ENCODE data around the gene ASIC2. TPM values are rescaled to one million over a fixed set of nuclear protein-coding genes. Genes with fewer than 3 reads are reported as not detected.

Gene ASIC2
- total and polyA plus RNA-seq, 2 donors (not counting 3 experiments of a cell fraction or from before 2014, with no cell fraction given) = not detected

GRCh38 chr17:33269337-33270060 lies 23.6 kb downstream of the ASIC2 start:
- DNase-seq (ENCODE audit: low read depth, low spot score) = no peak
- Histone ChIP-seq H4K20me1 (replicated peaks; ENCODE audit: control insufficient read depth, extremely low read depth, insufficient read depth, low read length) (no peaks in the 10 kb centered on the region), H3K9me3 (replicated peaks; ENCODE audit: control insufficient read depth, insufficient read depth, low read length) (no peaks in the 10 kb centered on the region), H3K4me3 (replicated peaks in 1 of 3; ENCODE audit: insufficient read depth in 1 of 3, low read depth in 1 of 3, low read length in 3 of 3) (no peak overlapping the region), H3K27ac (ENCODE audit: insufficient read depth, low read depth, low read length) (no peak overlapping the region), H3K9ac (replicated peaks; ENCODE audit: extremely low read depth, insufficient read depth, low read length) (no peak overlapping the region), H3K36me3 (ENCODE audit: control insufficient read depth in 2 of 2, extremely low read depth in 1 of 2, insufficient read depth in 2 of 2, low read length in 2 of 2) (no peaks in the 10 kb centered on the region), H3K4me2 (ENCODE audit: insufficient read depth, low read length) (no peak overlapping the region), H3K9me1 (replicated peaks; ENCODE audit: control insufficient read depth, extremely low read depth, insufficient read depth, low read length) (no peaks in the 10 kb centered on the region), H3K4me1 (ENCODE audit: control insufficient read depth, extremely low read depth, insufficient read depth, low read length) (peaks cover 8% of the 10 kb centered on the region), H2AFZ (ENCODE audit: low read depth, low read length) (no peak overlapping the region), H3K79me2 (ENCODE audit: control insufficient read depth, insufficient read depth, low read length) (no peaks in the 10 kb centered on the region), H3K27me3 (ENCODE audit: control insufficient read depth in 2 of 2, insufficient read depth in 2 of 2, low read length in 2 of 2) (no peaks in the 10 kb centered on the region)
- dilution Hi-C loops (cut with MboI; ENCODE audit: extremely low pct_ligation_motif_present, low sequenced_read_pairs) (no loop called here), intact Hi-C loops (cut with micrococcal nuclease) (no loop called here)
- no peak for FAIRE-seq
- ChIA-PET POLR2A (no interaction called here), CTCF (no interaction called here)
- no TSS peak for BruUV-seq (replicated peaks)
- TF ChIP-seq EZH2 (IDR thresholded peaks at IDR 0.05; ENCODE audit: borderline replicate concordance, low read depth, low read length, severe bottlenecking) (no peak), MYC (IDR thresholded peaks at IDR 0.05; ENCODE audit: low read depth, low read length) (no peak)

- Histone ChIP-seq H3K27ac (ENCODE audit: insufficient read depth, low read depth, low read length) (no peak overlapping the region), H3K79me2 (ENCODE audit: control insufficient read depth, insufficient read depth, low read length) (no peaks in the 10 kb centered on the region), H3K9me3 (replicated peaks; ENCODE audit: control insufficient read depth, insufficient read depth, low read length) (no peaks in the 10 kb centered on the region), H3K27me3 (ENCODE audit: control insufficient read depth in 2 of 2, insufficient read depth in 2 of 2, low read length in 2 of 2) (no peaks in the 10 kb centered on the region), H2AFZ (ENCODE audit: low read depth, low read length) (no peak overlapping the region), H3K4me2 (ENCODE audit: insufficient read depth, low read length) (no peak overlapping the region), H3K9ac (replicated peaks; ENCODE audit: extremely low read depth, insufficient read depth, low read length) (no peak overlapping the region), H3K9me1 (replicated peaks; ENCODE audit: control insufficient read depth, extremely low read depth, insufficient read depth, low read length) (no peaks in the 10 kb centered on the region), H3K4me3 (replicated peaks in 1 of 3; ENCODE audit: insufficient read depth in 1 of 3, low read depth in 1 of 3, low read length in 3 of 3) (no peak overlapping the region), H4K20me1 (replicated peaks; ENCODE audit: control insufficient read depth, extremely low read depth, insufficient read depth, low read length) (no peaks in the 10 kb centered on the region), H3K36me3 (ENCODE audit: control insufficient read depth in 2 of 2, extremely low read depth in 1 of 2, insufficient read depth in 2 of 2, low read length in 2 of 2) (no peaks in the 10 kb centered on the region), H3K4me1 (ENCODE audit: control insufficient read depth, extremely low read depth, insufficient read depth, low read length) (peaks cover 8% of the 10 kb centered on the region)
- FAIRE-seq (no peak), DNase-seq (ENCODE audit: low read depth, low spot score) (no peak)
- dilution Hi-C loops (cut with MboI; ENCODE audit: extremely low pct_ligation_motif_present, low sequenced_read_pairs) = no loop called here
- BruUV-seq (replicated peaks) = no TSS peak
- POLR2A ChIA-PET = no interaction called here
- TF ChIP-seq POLR2A (IDR thresholded peaks at IDR 0.05; ENCODE audit: low read depth, low read length) (no peak), EZH2 (IDR thresholded peaks at IDR 0.05; ENCODE audit: borderline replicate concordance, low read depth, low read length, severe bottlenecking) (no peak), JUN (IDR thresholded peaks at IDR 0.05; ENCODE audit: borderline replicate concordance, insufficient read depth, insufficient read length, low read depth) (no peak), GATA2 (IDR thresholded peaks at IDR 0.05; ENCODE audit: insufficient read depth, insufficient read length, low read depth, low read length) (no peak), MYC (IDR thresholded peaks at IDR 0.05; ENCODE audit: low read depth, low read length) (no peak), CTCF (IDR thresholded peaks at IDR 0.05; ENCODE audit: extremely low read depth in 1 of 2, insufficient read depth in 1 of 2, low read depth in 1 of 2, low read length in 2 of 2) (no peak), MAX (IDR thresholded peaks at IDR 0.05; ENCODE audit: insufficient read depth, insufficient read length) (no peak)
- CTCF ChIA-PET = no interaction called here
- intact Hi-C loops (cut with micrococcal nuclease) = no loop called here
These were observed 25.1 kb downstream of the ASIC2 start for GRCh38 chr17:33267851-33268548.

Data from endothelial cell of umbilical vein (primary cell).